ENCODE measurements around the gene MRPL55.
"Not testable (repeated sequence)": the region's sequence is repeated elsewhere in the genome, so short reads cannot be mapped to it uniquely, and the experiment has no call there.

The MRPL55 gene

DNA sequence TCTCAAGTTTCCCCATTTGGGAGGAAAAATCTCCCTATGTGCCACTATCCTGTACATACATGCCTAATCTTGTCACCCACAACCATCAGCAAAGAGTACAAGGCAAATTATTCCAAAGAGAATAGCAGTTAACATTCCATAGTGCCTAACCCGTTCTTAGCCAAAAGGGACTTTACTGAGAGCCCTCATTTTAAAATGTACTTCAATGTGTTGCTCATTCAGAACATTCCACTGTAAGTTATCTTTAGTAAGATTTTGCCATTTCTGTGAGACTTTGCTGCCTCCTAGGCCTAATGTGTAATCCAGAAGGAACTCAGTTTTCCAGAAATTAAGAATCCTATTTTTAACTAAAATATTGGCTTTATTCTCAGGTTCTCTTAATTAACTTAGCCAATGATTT lies 11.3 kb upstream of the MRPL55 start:
- no peak for DNase-seq

DNA sequence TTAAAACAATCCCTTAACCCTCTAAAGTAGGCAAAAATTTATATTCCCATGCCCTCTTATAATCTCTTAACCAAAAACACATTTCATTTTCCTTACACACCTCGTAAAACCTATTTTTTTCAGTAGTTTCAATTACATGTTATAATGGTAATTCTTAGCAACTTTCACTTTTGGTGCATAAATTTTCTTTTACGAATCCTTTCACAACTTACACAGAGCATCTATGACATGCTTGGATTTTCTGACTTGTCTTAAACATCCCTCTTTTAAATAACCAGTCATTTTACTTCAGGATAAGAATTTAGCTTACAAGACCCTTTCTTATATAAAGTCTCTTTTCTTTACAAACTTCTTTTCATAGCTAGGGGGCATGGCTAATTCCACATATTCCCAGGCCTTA lies 8.9 kb upstream of the MRPL55 start:
- DNase-seq: no peak

DNA sequence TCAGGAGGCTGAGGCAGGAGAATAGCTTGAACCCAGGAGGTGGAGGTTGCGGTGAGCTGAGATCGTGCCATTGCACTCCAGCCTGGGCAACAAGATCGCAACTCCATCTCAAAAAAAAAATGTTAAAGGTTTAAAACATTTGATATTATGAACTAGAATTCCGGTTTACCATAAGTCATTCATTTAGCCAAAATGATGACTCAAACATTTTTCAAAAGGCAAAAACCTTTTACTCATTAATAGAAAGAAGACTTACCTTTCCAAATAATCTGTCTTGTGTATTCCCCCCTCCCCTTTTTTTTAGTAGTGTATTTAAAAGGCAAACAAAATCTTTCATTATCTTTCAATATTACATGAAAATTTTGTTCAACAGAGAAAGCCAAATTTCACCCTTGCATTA lies 8.2 kb upstream of the MRPL55 start:
- DNase-seq: no peak

DNA sequence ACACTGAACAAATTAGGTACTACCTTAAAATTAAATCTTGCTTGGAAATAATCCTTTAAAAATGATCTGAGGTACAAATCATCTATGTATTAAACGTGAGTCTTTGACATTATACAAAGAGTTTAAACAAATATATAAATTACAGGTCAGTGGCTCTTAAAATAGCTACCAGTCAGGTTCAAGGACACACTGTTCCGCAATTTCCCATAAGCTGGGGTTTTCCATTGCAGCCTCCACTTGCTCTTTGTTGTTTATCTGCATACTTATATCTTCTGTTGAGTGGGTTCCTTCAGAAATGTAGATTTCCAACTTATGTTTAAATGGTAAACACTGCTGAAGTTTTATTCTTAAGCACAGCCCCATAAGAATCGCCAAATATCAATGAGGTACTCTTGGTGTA lies 5.7 kb upstream of the MRPL55 start:
- DNase-seq: no peak

DNA sequence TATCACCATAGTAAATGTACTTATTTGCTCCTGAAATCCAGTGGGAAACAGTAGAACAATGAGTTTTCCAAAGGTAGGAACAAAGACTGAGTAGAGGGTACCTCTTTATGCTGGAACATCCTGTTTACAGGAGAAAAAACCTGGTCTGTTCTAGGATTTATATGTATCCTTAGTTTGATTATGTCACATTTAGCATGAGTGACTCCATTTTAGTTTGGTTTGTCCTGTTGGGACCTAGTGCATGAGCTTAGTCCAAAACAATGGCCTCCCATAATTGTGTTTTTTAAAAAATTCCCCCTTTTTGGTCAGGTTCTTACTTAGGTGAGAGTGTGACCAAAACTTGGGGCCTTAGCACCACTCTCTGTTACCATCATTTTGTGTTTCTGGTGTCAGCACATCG lies 3.5 kb upstream of the MRPL55 start:
- no peak for DNase-seq

DNA sequence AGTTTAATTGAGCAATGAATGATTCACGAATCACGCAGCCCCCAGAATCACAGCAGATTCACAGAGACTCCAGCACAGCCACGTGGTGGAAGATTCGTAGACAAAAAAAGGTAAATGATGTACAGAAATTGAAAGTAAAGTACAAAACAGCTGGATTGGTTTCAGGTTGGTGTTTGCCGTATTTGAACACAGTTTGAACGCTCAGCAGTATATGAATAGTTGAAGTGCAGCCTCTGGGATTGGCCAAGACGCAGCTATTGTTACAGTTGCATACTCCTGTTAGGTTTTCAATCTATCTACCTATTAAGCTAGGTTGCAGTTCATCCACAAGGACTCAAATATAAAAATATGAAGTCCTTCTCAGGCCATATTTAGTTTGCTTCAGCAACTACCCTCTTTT lies 3.1 kb upstream of the MRPL55 start:
- no peak for DNase-seq

DNA sequence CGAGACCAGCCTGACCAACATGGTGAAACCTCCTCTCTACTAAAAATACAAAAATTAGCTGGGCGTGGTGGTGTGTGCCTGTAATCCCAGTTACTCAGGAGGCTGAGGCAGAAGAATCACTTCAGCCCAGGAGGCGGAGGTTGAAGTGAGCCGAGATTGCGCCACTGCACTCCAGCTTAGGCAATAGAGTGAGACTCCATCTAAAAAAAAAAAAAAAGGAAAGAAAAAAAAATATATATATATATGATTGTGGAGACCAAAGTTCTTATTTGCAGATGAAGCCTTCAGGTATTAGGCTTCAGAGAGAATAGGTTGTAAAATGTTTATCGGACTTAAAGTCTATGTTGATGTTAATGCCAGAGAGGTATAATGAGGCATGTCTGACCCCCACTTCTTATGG lies 2.2 kb upstream of the MRPL55 start:
- not testable (repeated sequence) for DNase-seq

DNA sequence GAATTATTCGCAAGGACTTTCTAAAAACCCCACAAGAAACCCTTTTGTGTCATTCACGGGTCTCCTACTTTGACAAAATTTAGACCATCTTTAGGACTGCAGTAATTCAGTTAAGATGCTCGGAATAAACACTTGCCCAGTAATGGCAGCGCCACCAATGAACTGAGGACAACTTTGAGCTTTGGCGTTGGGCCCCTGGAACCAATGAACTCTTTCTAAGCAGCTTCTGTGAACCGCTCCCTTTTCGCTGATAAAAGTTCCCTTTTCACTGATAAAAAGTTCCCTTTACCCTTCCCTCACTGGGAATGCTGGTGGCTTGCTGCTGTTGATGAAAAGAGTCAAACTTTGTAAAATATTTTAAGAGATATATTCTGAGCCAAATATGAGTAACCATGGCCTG lies 1.5 kb upstream of the MRPL55 start:
- no peak for DNase-seq

DNA sequence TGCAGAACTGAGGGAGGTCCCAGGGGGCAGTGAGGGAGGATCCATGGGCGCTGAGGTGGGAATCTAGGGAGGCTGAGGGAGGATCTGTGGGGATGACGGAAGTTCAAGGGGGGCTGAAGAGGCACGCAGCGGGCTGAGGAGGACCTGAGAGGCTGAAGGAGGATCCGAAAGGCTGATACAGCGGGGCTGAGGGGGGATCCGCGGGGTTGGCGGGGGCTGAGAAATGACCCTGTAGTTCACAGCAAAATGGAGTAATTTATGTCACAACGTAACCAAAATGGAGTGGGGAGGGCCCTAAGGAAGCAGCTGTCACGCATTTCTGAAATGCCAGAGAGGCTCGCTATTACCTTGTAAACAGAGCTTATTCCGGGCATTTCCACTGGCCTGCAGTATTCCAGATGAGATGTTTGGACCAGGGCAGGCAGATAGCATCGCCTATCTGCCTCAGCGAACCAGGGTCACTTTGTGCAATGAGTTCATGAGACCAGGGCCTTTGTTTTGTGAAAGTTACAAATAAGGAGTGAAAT lies 926 bp upstream of the MRPL55 start:
- no peak for DNase-seq

DNA sequence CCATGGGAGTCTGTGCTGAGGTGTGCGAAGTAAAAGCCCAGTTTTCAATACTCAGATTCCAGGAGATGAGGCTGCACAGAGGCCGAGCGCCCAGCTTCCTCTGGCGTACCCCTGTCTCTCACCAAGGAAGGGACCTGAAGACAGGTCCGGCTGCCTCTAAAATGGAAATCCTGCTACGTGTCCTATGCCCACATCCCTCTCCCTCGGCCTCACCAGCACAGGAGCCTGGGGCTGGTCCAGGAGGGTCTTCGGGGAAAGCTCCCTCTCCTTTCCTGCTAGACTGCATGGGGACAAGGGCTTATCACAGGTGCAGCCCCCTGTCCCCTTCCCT lies 392 bp downstream of the MRPL55 start:
- no peak for DNase-seq

DNA sequence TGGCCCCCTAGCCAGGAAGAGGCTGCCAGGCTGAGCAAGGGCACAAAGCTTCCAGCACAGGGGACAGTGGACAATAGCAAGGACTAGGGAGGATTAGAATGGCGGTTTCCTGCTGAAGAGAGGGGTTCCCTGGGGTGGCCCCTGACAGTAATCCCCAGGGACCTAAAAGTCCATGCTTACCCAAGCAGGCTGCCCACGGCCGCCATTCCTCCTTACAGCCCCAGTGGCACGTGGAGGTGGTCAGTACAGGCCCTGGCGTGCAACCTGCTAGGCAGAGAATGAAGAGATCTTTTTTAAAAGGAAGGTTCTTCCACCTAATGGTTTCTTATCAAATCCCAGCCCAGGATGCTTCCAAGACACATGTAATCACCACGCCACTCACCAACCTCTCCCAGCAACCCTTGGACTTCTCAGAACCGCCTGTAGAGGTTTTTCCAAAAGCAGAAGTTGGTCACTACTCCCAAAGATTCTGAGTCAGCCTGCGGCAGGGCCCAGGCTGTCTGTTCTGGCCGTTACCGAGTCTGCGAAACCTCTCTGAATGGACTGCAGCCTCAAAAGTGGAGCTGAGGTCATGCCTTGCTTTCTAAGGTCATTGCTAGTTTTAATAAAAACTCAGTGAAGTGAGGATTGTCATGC lies 926 bp downstream of the MRPL55 start:
- no peak for DNase-seq

DNA sequence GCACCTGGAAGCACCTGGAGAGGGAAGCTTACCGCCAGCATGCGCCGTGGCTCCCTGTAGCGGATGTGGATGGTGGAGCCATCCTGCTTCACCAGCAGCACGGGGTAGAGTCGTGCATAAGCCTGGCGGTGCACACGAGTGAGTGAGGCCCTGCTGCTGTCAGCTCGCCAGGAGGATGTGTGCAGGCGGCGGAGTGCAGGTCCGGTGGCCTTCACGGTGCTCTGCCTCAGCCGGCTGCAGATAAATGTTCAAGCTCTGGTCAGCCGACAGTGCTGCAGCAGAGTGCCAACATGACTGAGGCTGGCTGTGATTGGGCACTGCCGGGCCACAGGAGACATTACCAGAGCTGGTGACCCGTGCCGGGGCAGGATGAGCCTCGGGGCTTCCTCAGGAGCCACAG lies 1.5 kb downstream of the MRPL55 start:
- no peak for DNase-seq

DNA sequence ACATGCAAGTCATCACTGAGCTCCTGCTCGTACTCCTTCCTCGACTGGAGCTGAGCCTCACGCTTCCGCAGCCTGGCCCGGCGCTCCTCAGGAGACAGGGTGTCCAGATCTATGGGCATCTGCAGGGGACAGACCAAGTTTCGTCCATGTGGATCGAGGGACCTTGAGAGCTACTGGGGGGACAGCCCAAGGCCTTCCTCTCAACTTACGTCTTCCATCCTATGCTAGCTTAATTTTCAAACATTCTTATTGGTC lies 2.4 kb downstream of the MRPL55 start:
- DNase-seq: no peak

DNA sequence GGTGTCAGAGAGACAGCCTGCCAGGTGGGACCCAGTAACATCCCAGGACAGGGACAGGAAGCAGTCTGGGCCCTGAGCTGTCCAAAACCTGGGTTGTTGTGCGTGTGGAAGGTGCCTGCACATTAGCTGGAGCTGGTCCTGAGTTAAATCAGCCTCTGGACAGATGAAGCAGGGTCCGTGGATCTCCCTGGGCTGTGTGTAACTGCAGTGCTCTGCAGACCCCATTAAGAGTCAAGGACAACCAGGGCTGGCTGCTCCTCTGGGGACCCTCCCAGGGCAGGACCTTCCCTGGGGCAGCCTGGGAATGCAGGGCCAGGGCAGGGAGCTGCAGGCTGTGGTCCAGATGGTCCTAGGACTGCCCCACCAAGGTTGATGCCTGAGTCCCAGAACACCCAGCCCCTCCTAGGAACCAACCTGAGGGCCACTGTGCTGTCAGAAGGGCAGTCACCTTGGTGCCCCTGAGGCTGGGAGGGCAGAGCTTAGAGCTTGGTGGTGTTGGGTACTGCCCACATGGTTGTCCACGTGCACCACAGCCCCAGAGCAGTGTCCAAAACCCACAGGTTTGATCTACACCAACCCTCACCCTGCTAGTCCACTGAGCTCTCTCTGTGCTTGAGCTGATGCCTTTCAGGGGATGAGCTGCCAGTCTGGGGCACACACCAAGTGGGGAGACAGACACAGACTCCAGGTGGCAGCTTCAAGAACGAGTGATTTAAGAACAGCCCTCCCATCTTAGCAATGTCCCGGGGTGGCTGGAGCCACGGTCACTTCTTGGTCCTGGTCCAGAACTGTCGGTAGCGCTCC lies 2.9 kb downstream of the MRPL55 start:
- no peak for DNase-seq

DNA sequence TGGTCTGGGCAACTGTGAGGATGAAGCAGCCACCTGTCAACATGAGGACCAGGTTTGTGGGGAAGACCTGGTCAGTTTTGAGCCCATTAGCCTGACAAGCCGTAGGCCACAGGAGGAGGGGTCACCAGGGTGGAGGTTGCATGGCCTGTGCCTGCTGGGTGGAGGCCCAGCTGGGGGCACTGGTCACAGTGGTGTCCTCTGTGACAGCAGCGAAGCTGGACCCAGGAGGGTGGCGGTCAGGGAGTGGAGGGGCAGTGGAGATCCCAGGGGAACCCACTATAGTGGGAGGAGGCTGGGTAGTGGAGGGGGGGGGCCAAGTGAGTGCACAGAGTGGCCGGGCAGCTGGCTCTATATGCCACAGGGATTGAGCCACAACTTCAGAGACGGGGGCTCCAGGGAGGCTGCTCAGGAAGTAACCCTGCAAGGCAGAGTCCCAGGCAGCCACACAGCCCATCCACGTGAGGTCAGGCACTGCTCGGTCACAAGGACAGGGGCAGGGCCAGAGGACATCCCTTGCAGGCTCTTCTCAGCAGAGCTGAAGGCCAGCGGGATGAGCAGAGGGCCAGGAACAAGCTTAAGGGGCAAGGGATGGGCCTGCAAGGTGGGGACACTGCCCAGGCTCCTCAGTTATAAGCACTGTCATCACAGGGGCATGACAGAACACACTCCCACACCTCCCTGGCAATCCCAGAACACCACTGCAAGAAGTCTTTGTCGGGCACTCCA lies 3.7 kb downstream of the MRPL55 start:
- no peak for DNase-seq

DNA sequence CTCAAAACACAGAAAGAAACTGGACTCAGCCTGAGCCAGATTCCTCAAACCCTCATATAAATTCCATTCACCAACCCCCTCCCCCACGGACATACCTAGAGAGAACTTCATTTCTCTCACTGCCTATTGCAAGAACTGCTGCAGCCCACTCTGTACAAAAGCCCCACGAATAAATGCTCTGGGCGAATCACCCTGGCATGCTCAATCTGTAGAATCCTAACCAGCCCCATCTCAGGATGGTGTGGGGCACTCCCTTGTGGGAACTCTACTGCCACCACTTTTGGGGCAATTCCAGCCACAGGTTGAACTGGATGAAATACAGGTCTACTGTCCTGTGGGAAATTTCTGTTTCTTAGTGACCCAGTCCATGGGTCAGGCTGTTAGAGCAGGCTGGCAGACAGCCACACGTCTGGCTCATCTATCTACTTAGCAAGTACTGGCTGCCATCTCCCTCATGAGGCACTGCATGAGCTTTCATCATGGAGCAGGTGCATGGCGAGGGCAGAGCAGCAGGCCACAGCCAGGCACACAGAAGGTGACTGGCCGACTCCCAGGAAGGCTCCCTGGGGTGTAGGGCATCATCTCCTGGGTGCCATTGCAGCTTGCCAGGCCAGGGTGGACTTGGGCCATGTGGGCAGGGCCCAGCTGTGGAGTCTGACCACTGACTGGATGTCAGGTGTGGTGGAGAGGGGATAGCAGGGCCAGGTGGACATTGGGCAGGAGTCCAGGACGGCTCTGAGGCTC lies 4.4 kb downstream of the MRPL55 start:
- no peak for DNase-seq

DNA sequence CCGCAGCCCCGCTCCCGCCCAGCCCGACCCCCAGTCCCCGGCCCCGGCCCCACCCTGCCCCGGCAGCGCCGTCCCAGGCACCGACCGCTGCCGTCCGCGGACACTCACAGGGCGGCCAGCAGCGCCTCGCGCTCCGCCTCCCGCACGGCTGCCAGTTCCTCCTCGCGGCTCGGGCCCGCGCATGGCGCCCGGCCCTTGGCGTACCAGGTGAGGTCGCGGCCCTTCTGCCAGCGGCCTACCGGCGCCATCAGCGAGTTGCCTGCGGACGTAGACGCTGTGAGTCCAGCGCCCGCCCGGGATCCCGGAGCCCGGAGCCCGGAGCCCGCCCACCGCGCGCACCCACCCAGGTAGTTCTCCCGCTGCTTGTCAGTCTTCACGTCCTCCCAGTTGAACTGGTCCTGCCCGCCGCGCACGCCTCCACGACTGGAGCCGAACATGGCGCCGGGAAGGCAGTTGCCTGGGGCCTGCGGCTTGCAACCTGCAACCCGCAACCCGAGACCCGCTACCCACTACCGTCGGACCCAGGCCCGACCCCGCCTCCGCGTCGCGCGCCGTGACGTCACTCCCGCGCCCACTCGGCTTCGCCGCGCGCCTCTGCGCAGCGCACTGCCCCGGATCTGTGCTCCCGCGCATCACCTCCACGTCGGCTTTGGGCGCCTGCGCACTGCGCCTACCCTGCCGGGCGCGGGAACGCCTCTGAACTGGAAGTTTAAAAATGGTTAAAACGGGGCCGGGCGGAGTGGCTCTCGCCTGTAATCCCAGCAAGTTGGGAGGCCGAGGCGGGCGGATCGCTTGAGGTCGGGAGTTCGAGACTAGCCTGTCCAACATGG lies 6.1 kb downstream of the MRPL55 start, which contains the start of gene C1orf35:
TSS of gene C1orf35 (minus strand) at position 535 of the 830 bp plus-strand sequence. CDS start at position 437, 98 bp downstream.
- peak; percentile 95 for DNase-seq

DNA sequence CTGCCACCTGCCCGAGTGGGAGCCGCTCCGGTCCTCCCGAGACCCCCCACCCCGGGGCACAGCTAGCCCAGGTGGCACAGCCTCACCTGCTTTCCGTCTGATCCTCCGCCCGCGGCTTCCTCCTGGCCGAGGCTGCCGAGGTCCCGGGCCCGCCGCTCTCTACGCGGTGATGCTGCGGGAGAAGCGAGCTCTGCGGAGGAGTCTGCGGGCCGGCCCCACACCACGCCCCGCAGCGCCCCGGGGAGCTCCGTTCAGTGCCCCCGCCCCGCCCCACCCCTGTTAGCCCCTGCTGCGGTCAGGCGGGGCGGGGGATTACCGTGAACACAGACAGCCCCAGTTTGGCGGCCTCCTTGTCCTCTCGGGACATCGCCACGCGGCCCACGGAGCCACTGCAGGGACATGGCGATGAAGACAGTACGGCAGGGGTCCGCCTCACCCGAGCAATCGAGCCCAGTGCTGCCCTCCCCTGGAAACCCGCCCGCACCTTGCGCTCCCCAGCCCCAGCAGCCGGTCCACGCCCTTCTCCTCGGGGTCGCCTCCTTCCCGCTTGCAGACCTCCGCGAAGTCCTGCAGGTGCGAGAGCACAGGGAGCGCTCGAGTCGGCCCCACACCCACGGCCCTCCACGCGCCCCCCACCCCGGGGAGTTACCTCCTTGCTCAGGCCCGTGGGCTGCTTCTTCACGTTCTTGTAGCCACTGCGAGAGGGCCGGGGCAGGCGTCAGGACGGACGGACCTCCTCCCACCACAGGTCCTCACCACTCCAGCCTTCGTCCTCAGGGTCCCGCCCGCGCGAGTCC lies 6.9 kb downstream of the MRPL55 start:
- peak; percentile 68 for DNase-seq

DNA sequence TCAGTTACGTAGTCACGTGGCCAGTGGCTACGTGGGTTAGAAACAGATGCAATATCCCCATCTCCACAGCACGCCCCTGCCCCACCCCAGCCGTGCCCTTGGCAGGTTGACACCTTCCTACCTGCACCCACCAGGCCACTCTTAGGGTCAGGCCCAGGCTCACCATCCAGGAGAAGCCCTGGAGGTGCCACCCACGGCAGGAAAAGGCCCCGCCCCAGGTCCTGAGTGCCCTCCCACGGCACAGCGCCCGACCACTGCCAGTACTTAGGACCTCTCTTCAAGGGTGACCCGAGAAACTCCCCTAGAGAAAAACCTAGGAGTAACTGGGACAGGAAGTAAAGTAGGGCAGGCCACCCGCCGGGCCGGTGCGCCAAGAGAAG lies 7.5 kb downstream of the MRPL55 start:
- DNase-seq: peak; percentile 19

DNA sequence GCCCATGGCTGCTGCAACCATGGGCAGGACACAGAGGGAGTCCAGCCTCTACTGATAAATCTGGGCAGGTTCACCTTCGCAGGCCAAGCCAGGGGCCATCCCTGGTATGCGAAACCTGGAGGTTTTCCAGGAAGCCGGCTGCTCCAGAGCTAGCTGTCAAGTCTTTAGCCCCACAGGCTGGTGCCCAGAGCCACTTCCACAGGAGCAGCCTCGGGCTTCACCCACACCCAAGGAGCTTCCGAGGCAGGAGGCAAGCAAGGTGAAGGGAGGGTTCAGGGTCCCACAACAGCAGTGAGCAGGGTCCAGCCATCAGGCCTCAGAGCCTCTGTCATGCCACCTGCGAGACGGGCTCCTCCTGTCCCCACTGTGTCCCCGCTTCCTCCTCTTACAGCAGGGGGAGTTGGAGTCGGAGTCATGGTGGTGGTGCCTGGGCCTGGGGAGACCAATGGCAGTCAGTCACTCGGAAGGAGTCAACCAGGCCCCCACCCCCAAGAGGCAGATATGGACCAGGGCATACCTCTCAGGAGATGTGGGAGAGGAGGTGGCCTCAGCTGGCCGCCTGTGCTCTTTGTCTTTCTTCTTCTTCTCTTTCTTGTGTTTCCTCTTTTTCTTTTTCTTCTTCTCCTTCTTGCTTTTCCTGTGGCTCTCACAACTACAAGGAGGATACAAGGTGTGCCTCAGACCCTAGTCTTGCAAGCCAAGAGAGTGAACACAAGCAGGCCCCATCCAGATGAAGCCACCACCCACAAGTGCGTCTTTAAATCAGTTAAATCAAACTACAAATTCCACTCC lies 8.1 kb downstream of the MRPL55 start:
- no peak for DNase-seq

DNA sequence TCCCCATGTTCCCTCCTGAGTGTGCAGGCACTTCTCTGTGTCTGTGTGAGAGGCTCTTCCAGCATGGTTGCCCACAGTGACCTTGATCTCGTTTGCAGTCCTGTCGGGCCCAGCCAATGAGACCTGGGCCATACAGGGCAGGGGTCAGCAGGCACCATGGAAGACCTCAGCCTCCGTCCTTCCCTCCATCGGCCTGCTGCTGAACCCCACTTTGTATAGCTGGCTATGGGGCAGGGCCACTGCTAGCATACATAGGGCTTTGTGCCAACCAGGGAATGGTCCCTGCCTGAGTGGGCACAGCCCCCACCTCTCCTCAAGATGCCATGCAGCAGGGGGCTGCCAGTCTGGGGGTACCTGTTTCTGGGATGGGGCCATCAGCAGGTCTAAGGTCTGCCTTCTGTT lies 9.8 kb downstream of the MRPL55 start:
- DNase-seq: peak; percentile 1
